Stimulated activated CD8-positive, alpha-beta memory T cell treated with anti-CD3 and anti-CD28 coated beads, Interleukin-4, amount 100 ng/mL, for 48 hours (primary cell): Measurements from ENCODE around the gene AUP1.
A peak's percentile ranks its signal among the peaks of the same experiment; 100 is the strongest.
"Not testable (repeated sequence)": the region's sequence is repeated elsewhere in the genome, so short reads cannot be mapped to it uniquely, and the experiment has no call there.

Experiments used
- DNase-seq: peaks from one replicate; pipeline ENCODE4 v3.0.0-alpha.2; 2020

The AUP1 gene

GRCh38 chr2:74495440-74495839, 34.1 kb downstream of the AUP1 start:
- no peak for DNase-seq

GRCh38 chr2:74493546-74493945, 36.0 kb downstream of the AUP1 start:
- DNase-seq: no peak

GRCh38 chr2:74491648-74492544, 37.6 kb downstream of the AUP1 start:
- no peak for DNase-seq

- DNase-seq: no peak
These were observed 39.6 kb downstream of the AUP1 start for GRCh38 chr2:74489906-74490305.

GRCh38 chr2:74488643-74489481, 40.6 kb downstream of the AUP1 start:
- no peak for DNase-seq

GRCh38 chr2:74486141-74486540, 43.4 kb downstream of the AUP1 start:
- DNase-seq: no peak

- not testable (repeated sequence) for DNase-seq
These were observed 45.8 kb downstream of the AUP1 start for GRCh38 chr2:74483675-74484164.

GRCh38 chr2:74482801-74483674, 46.5 kb downstream of the AUP1 start, which contains the start of the genes CCDC142 and TTC31:
Gene CCDC142, minus strand, starts transcription at chr2:74482998. Its CDS starts 161 bp downstream, at chr2:74482837.
Gene TTC31, plus strand, starts transcription at chr2:74483081. Its CDS starts 15 bp downstream, at chr2:74483096.
- DNase-seq: peak; percentile 94

- no peak for DNase-seq
These were observed 47.3 kb downstream of the AUP1 start for GRCh38 chr2:74481961-74482800.

- no peak for DNase-seq
These were observed 48.1 kb downstream of the AUP1 start for GRCh38 chr2:74481431-74481830.
